NB4 (cell line): ENCODE data around the gene HOXA13.

Experiments used
- DNase-seq: peaks from one replicate; pipeline ENCODE4 v3.0.0; 2010; ENCODE audit warnings: low read depth
- H3K4me3 ChIP-seq: one replicate; pipeline ENCODE4 v1.5.1; 2011; ENCODE audit warnings: mild to moderate bottlenecking, low read depth, low read length, moderate library complexity
- CTCF ChIP-seq: IDR thresholded peaks from one replicate; pipeline ENCODE4 v1.5.1; 2012; ENCODE audit warnings: low read depth, low read length
- MAX ChIP-seq: IDR thresholded peaks from 2 replicates; pipeline ENCODE4 v1.6.1; 2011; ENCODE audit warnings: low read depth, low read length
- MYC ChIP-seq: IDR thresholded peaks from 2 replicates; pipeline ENCODE4 v1.6.1; 2011; ENCODE audit warnings: low read depth, low read length
- POLR2A ChIP-seq: IDR thresholded peaks from 2 replicates; pipeline ENCODE4 v1.6.1; 2011; ENCODE audit warnings: mild to moderate bottlenecking; ENCODE audit not compliant: insufficient read length; ENCODE audit errors: extremely low read depth

HOXA13 gene

GRCh38 chr7:27149842-27150567 is 49.9 kb downstream of the HOXA13 start:
- TF ChIP-seq CTCF (no peak), MAX (no peak), POLR2A (no peak), MYC (no peak)
- DNase-seq = no peak

GRCh38 chr7:27148756-27149641 is 50.9 kb downstream of the HOXA13 start:
- TF ChIP-seq MAX = no peak
- TF ChIP-seq MYC = no peak
- no peak for TF ChIP-seq POLR2A
- no peak for TF ChIP-seq CTCF
- H3K4me3 ChIP-seq = no peak overlapping the region
- no peak for DNase-seq

More at GRCh38 chr7:27149842-27150567, 49.9 kb downstream of the HOXA13 start:
- no peak overlapping the region for H3K4me3 ChIP-seq

- TF ChIP-seq MAX = no peak
- no peak for TF ChIP-seq POLR2A
- TF ChIP-seq MYC = no peak
- no peak for TF ChIP-seq CTCF
- peak; percentile 40 for DNase-seq
- peak overlapping the region; percentile 13 for H3K4me3 ChIP-seq
Measured at GRCh38 chr7:27148031-27148755, 51.7 kb downstream of the HOXA13 start.

- DNase-seq = no peak
- H3K4me3 ChIP-seq = peak within 1 kb of the TSS; percentile 13
- TF ChIP-seq MYC = no peak
- TF ChIP-seq POLR2A = no peak
Measured at GRCh38 chr7:27147199-27148030, 52.5 kb downstream of the HOXA13 start, which contains the start of gene HOXA6. TSS of gene HOXA6 (minus strand) at chr7:27147774. CDS start at chr7:27147749, 25 bp downstream.

GRCh38 chr7:27146491-27147198 is 53.2 kb downstream of the HOXA13 start:
- no peak for DNase-seq
- TF ChIP-seq CTCF = no peak
- H3K4me3 ChIP-seq = no peak overlapping the region
